DOHH2 (cell line): ENCODE measurements around the gene POLR3GL.

ENCODE experiments used
- CTCF ChIP-seq: fragments of 200-600 bp; sonication (generic); IDR thresholded peaks from one replicate; pipeline ENCODE4 v1.5.1; 2014; ENCODE audit warnings: antibody characterized with exemption, mild to moderate bottlenecking, low read depth, low read length; ENCODE audit not compliant: poor library complexity, severe bottlenecking
- EZH2phosphoT487 ChIP-seq: fragments of 200-600 bp; sonication (generic); IDR thresholded peaks from 2 replicates; pipeline ENCODE4 v1.6.1; 2017; ENCODE audit warnings: borderline replicate concordance, mild to moderate bottlenecking, antibody characterized with exemption, low read length, moderate library complexity, mixed read lengths

- TF ChIP-seq CTCF (peak; percentile 88), EZH2phosphoT487 (no peak)
Measured at GRCh38 chr1:145977486-145978470, 13.3 kb downstream of the POLR3GL start.
